A673 (cell line): ENCODE measurements around the gene MTO1.

ENCODE experiments used
- CTCF ChIP-seq: fragments of 300-800, 200-600 bp; sonication (generic); conservative IDR thresholded peaks from 2 replicates; pipeline ENCODE4 v1.5.1; 2017; ENCODE audit warnings: low read depth, mild to moderate bottlenecking, antibody characterized with exemption, low read length, moderate library complexity, mixed read lengths
- EZH2 ChIP-seq: fragments of 200-600 bp; sonication (generic); IDR thresholded peaks from 2 replicates; pipeline ENCODE4 v1.6.1; 2017; ENCODE audit warnings: borderline replicate concordance, low read depth, mild to moderate bottlenecking, mixed read lengths, antibody characterized with exemption, low read length; ENCODE audit not compliant: poor library complexity, severe bottlenecking

- TF ChIP-seq CTCF (no peak), EZH2 (no peak)
These were observed 53.7 kb downstream of the MTO1 start for GRCh38 chr6:73515204-73515655.
